PC-3 (cell line): ENCODE data around the gene LGALS7B. TPM values are rescaled to one million over a fixed set of nuclear protein-coding genes. Genes with fewer than 3 reads are reported as not detected.

Source experiments
- ATAC-seq: fragments of 200-7000 bp; cut with Tn5 transposase; 2 replicates; pipeline ENCODE4 v1.9.1; 2020; ENCODE audit warnings: mild to moderate bottlenecking, moderate library complexity
- BruUV-seq: library from RNA; stranded (reverse); fragments of 400-500 nt; replicated peaks from 2 replicates; lab custom pipeline; 2021; lab: Mats Ljungman, UMichigan
- CTCF ChIA-PET: fragments of 300-600 bp; sonication (Branson Sonifier 250); formaldehyde crosslinking; loops from one replicate; lab custom pipeline; 2022; ENCODE audit warnings: antibody characterized with exemption; lab: Charles Lee
- POLR2A ChIA-PET: fragments of 300-600 bp; sonication (Branson Sonifier 250); formaldehyde crosslinking; loops from one replicate; lab custom pipeline; 2022; ENCODE audit warnings: antibody characterized with exemption; ENCODE audit not compliant: unreplicated experiment; lab: Charles Lee
- DNase-seq: peaks from one replicate; pipeline ENCODE4 v3.0.0-alpha.2; 2015
- H2AFZ ChIP-seq: fragments of 300-600 bp; sonication (generic); 2 replicates; pipeline ENCODE4 v1.6.0; 2016; ENCODE audit warnings: antibody characterized with exemption, low read length
- H3F3A ChIP-seq: fragments of 300-600 bp; sonication (generic); one replicate; pipeline ENCODE4 v1.6.0; 2017; ENCODE audit warnings: antibody characterized with exemption, low read length, control low read depth, mild to moderate bottlenecking; ENCODE audit not compliant: unreplicated experiment
- H3K27ac ChIP-seq: fragments of 300-600 bp; sonication (generic); 2 replicates; pipeline ENCODE4 v1.5.1; 2016; ENCODE audit warnings: mild to moderate bottlenecking, low read length
- H3K27me3 ChIP-seq: fragments of 300-600 bp; sonication (generic); 2 replicates; pipeline ENCODE4 v1.6.1; 2016; ENCODE audit warnings: low read length, mixed read lengths
- H3K36me3 ChIP-seq: fragments of 300-600 bp; sonication (generic); 2 replicates; pipeline ENCODE4 v1.6.1; 2016; ENCODE audit warnings: low read depth, mixed run types, low read length, mixed read lengths
- H3K4me1 ChIP-seq: fragments of 300-600 bp; sonication (generic); 2 replicates; pipeline ENCODE4 v1.5.1; 2016; ENCODE audit warnings: low read length; ENCODE audit not compliant: insufficient read depth
- H3K4me2 ChIP-seq: fragments of 300-600 bp; sonication (generic); 2 replicates; pipeline ENCODE4 v1.6.0; 2016; ENCODE audit warnings: low read length
- H3K4me3 ChIP-seq: fragments of 300-600 bp; sonication (generic); 2 replicates; pipeline ENCODE4 v1.5.1; 2016; ENCODE audit warnings: mild to moderate bottlenecking, low read length, mixed read lengths
- H3K79me2 ChIP-seq: fragments of 300-600 bp; sonication (generic); 2 replicates; pipeline ENCODE4 v1.6.1; 2017; ENCODE audit warnings: low read length, mixed read lengths
- H3K9ac ChIP-seq: fragments of 300-600 bp; sonication (generic); 2 replicates; pipeline ENCODE4 v1.6.0; 2016; ENCODE audit warnings: mild to moderate bottlenecking, low read length
- H3K9me2 ChIP-seq: fragments of 300-600 bp; sonication (generic); replicated peaks from 2 replicates; pipeline ENCODE4 v1.6.1; 2016; ENCODE audit warnings: mixed run types, low read length, mixed read lengths
- H3K9me3 ChIP-seq: fragments of 300-600 bp; sonication (generic); 2 replicates; pipeline ENCODE4 v1.6.1; 2016; ENCODE audit warnings: low read length, mixed read lengths
- H4K20me1 ChIP-seq: fragments of 300-600 bp; sonication (generic); 2 replicates; pipeline ENCODE4 v1.6.1; 2016; ENCODE audit warnings: low read length, mixed read lengths
- EZH2 ChIP-seq: fragments of 300-600 bp; sonication (generic); IDR thresholded peaks from one replicate; pipeline ENCODE4 v1.6.1; 2017; ENCODE audit warnings: antibody characterized with exemption, mild to moderate bottlenecking, low read length; ENCODE audit not compliant: unreplicated experiment
- EZH2phosphoT487 ChIP-seq: fragments of 300-600 bp; sonication (generic); IDR thresholded peaks from 2 replicates; pipeline ENCODE4 v1.6.1; 2018; ENCODE audit warnings: mild to moderate bottlenecking, antibody characterized with exemption, low read length, borderline replicate concordance
- intact Hi-C: fragments of 100-400 bp; cut with micrococcal nuclease; formaldehyde crosslinking; loops from 2 replicates; pipeline ENCODE4 v1.9.0; 2023
- total RNA-seq: library from RNA; depleted of rRNA; stranded (reverse); fragments of >200 nt; gene quantifications from 2 replicates; pipeline ENCODE4 v1.2.3, GENCODE V29; 2014
- TF ChIP-seq, protein P1 (sequence below): fragments of 300-600 bp; sonication (generic); conservative IDR thresholded peaks from 2 replicates; pipeline ENCODE4 v1.5.1; 2017; ENCODE audit warnings: antibody characterized with exemption, low read depth, mild to moderate bottlenecking, low read length

LGALS7B gene
- total RNA-seq, 1 experiment from 2014 or later, result not detected

DNA sequence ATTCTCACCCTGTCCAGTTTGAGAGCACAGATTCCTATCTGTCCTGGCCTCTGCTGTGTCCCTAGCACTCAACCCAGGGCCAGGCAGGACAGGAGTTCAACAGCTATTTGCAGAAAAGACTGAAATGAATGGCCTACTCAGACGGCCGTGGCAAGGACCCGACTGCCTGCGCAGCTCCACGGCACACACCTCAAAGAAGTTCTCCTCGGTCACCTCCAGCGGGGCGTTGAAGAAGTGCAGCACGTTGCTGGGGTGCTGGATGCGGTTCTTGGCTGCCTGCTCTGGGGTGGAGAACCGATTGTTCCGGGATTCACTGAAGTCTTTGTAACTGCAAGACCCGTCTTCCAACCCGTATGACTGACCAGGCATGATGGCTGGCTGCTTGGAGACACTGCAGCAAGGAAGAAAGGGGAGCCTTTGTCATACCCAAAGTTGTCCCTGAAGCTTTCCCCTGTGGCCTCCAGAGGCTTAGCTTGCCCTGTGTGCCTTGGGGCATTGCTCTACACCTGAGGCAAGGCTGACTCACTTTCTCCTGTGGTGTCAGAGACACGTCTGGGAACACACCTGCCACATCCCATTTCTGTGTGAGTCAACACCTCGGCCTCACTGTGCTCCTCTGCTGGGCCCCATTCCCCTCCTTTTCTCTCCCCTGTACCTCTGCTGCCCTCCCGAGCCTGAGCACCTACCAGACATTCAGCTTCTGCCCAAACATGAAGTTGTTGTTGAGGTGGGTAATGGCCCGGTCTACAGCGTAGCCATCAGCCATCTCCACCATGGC lies 49.4 kb downstream of the LGALS7B start:
- TF ChIP-seq EZH2phosphoT487, result no peak
- TF ChIP-seq, protein P1, sequence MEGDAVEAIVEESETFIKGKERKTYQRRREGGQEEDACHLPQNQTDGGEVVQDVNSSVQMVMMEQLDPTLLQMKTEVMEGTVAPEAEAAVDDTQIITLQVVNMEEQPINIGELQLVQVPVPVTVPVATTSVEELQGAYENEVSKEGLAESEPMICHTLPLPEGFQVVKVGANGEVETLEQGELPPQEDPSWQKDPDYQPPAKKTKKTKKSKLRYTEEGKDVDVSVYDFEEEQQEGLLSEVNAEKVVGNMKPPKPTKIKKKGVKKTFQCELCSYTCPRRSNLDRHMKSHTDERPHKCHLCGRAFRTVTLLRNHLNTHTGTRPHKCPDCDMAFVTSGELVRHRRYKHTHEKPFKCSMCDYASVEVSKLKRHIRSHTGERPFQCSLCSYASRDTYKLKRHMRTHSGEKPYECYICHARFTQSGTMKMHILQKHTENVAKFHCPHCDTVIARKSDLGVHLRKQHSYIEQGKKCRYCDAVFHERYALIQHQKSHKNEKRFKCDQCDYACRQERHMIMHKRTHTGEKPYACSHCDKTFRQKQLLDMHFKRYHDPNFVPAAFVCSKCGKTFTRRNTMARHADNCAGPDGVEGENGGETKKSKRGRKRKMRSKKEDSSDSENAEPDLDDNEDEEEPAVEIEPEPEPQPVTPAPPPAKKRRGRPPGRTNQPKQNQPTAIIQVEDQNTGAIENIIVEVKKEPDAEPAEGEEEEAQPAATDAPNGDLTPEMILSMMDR, result peak; percentile 60
- peaks cover 54% of the 10 kb centered on the region for H3K4me1 ChIP-seq
- H3K9me2 ChIP-seq, result no peaks in the 10 kb centered on the region
- no peaks in the 10 kb centered on the region for H3K27me3 ChIP-seq
- intact Hi-C loops, result loop anchor here (5.0 kb wide), 2 partner anchors 106 to 201 kb away; no protein-coding TSS in a partner anchor
- H3K9me3 ChIP-seq, result no peaks in the 10 kb centered on the region
- no peak overlapping the region for H2AFZ ChIP-seq
- peaks cover 52% of the 10 kb centered on the region for H3K36me3 ChIP-seq
- peak overlapping the region; percentile 99 for H3K27ac ChIP-seq
- H3F3A ChIP-seq, result peaks cover 10% of the 10 kb centered on the region
- TSS peak; percentile 85 for BruUV-seq
- CTCF ChIA-PET, result interaction anchor here (0.5 to 0.6 kb wide), 4 partner anchors 13 to 245 kb away, joined by 3 to 5 read pairs (median 4); no protein-coding TSS in a partner anchor
- peak overlapping the region; percentile 92 for H3K9ac ChIP-seq
- H3K79me2 ChIP-seq, result peaks cover 29% of the 10 kb centered on the region
- POLR2A ChIA-PET, result interaction anchor here (0.6 to 0.8 kb wide), 4 partner anchors 11 to 200 kb away, joined by 3 to 6 read pairs (median 4); no protein-coding TSS in a partner anchor
- peak overlapping the region; percentile 62 for H3K4me2 ChIP-seq
- ATAC-seq (peak; percentile 69), DNase-seq (peak; percentile 94)
- H3K4me3 ChIP-seq, result peak overlapping the region; percentile 28
- H4K20me1 ChIP-seq, result peaks cover 7% of the 10 kb centered on the region; the same call in 1 of the 2 replicates

DNA sequence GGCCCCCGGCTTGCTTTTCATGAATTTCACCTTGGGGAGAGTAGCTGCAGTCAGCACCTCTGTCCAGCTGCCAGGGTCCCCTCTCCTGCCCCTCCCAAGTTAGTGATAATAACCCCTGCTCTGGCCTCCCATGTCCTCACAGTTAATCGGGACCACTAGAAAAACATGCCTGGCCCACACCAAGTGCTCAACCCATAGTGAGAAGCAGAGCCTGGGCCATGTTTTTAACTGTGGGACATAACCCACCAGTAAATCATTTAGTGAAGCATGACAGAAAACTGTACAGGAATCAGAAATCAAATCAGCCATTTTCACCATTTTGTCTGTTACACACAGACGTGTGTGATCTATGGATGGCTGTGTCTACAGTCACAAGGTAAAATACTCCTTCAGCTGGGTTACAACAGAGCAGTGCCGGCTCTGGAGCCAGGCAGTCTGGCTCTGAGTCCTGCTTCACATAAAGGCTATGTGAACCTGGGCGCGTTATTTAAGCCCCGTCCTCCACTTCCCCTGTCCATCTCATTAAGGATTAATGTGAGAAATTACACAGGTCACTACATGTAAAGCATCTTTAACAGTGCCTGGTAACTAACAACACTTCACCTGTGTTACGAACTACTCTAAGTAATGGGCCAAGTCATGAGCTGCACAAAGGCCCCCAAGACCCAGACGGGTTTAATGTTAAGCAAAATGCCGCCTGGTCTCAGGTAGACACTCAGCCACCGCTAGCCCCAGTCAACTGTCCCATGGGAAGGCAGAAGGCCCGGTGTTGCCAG lies 50.2 kb downstream of the LGALS7B start:
- POLR2A ChIA-PET, result interaction anchor here (0.7 kb wide), 1 partner anchor 192 kb away, joined by 3 read pairs; no protein-coding TSS in a partner anchor
- Histone ChIP-seq H4K20me1 (peaks cover 12% of the 10 kb centered on the region; the same call in 1 of the 2 replicates), H3K9me2 (no peaks in the 10 kb centered on the region), H3K9me3 (no peaks in the 10 kb centered on the region), H3K4me2 (peak overlapping the region; percentile 17), H3K27ac (peak overlapping the region; percentile 99), H3K4me3 (no peak overlapping the region), H3K79me2 (peaks cover 37% of the 10 kb centered on the region), H3K9ac (peak overlapping the region; percentile 42), H3K36me3 (peaks cover 59% of the 10 kb centered on the region), H3K4me1 (peaks cover 54% of the 10 kb centered on the region), H3K27me3 (no peaks in the 10 kb centered on the region), H2AFZ (no peak overlapping the region), H3F3A (peaks cover 14% of the 10 kb centered on the region)
- TF ChIP-seq, protein P1, result peak; percentile 20; the same call in 1 of the 2 replicates
- no peak for TF ChIP-seq EZH2phosphoT487
- TF ChIP-seq EZH2, result no peak
- CTCF ChIA-PET, result interaction anchor here (0.5 to 0.6 kb wide), 3 partner anchors 12 to 112 kb away, joined by 4 to 5 read pairs (median 5); no protein-coding TSS in a partner anchor
- DNase-seq (no peak), ATAC-seq (no peak)
- no TSS peak for BruUV-seq
- intact Hi-C loops, result loop anchor here (5.0 kb wide), 2 partner anchors 107 to 202 kb away; no protein-coding TSS in a partner anchor
